Thymus (tissue), 11 donors: Measurements from ENCODE around the gene SYNE2. TPM values are rescaled to one million over a fixed set of nuclear protein-coding genes. Genes with fewer than 3 reads are reported as not detected.
"Not testable (repeated sequence)": the region's sequence is repeated elsewhere in the genome, so short reads cannot be mapped to it uniquely, and the experiment has no call there.

Experiments
- DNase-seq, 9 donors: peaks; one replicate each; pipeline ENCODE4 v3.0.0-alpha.2; 2013; ENCODE audit warnings: low spot score in 9 of 9, low read depth in 6 of 9, missing footprints in 1 of 9
- H3K27ac ChIP-seq, 2 donors: one replicate each; pipeline ENCODE4 v1.5.1; 2013; ENCODE audit warnings: control low read depth in 1 of 2, low read depth in 1 of 2, low read length in 1 of 2, mild to moderate bottlenecking in 1 of 2, moderate library complexity in 1 of 2
- H3K27me3 ChIP-seq, 2 donors: one replicate each; pipeline ENCODE4 v1.5.1; 2013; ENCODE audit warnings: low read length in 1 of 2; ENCODE audit not compliant: control insufficient read depth in 2 of 2, insufficient read depth in 1 of 2
- H3K36me3 ChIP-seq, 2 donors: one replicate each; pipeline ENCODE4 v1.5.1; 2013; ENCODE audit warnings: low read length in 1 of 2, mild to moderate bottlenecking in 1 of 2, moderate library complexity in 1 of 2; ENCODE audit not compliant: control insufficient read depth in 2 of 2, insufficient read depth in 2 of 2
- H3K4me1 ChIP-seq, 2 donors: one replicate each; pipeline ENCODE4 v1.5.1; 2013; ENCODE audit warnings: low read length in 2 of 2; ENCODE audit not compliant: control insufficient read depth in 2 of 2, insufficient read depth in 2 of 2
- H3K4me3 ChIP-seq, 2 donors: one replicate each; pipeline ENCODE4 v1.5.1; 2013; ENCODE audit warnings: low read length in 2 of 2, control low read depth in 1 of 2, mild to moderate bottlenecking in 1 of 2
- H3K9me3 ChIP-seq, 2 donors: one replicate each; pipeline ENCODE4 v1.5.1; 2013; ENCODE audit warnings: low read length in 1 of 2, mild to moderate bottlenecking in 1 of 2; ENCODE audit not compliant: control insufficient read depth in 2 of 2, insufficient read depth in 1 of 2
- WGBS: extraction: QIAGEN DNeasy Blood & Tissue Kit; methylation state at CpG from one replicate; pipeline ENCODE4 v1.1.7; 2013; 5-methylcytosine and 5-hydroxymethylcytosine counted together
- polyA plus RNA-seq: library from polyadenylated mRNA; stranded (reverse); fragments of 200-250 nt; gene quantifications from one replicate; pipeline ENCODE4 v1.2.3, GENCODE V29; 2013
- total RNA-seq: library from RNA; stranded (reverse); fragments of 120-200 nt; gene quantifications from one replicate; pipeline ENCODE4 v1.2.4, GENCODE V29; 2013
- donor health status: healthy.

Gene SYNE2
- total and polyA plus RNA-seq, 2 donors: 17.0 to 52.3 TPM

GRCh38 chr14:64158608-64159007 is 305.8 kb downstream of the SYNE2 start:
- Histone ChIP-seq H3K27ac (no peak overlapping the region), H3K9me3 (peaks cover 0 to 3% of the 10 kb centered on the region in 2 donors), H3K36me3 (peaks cover 8 to 17% of the 10 kb centered on the region in 2 donors), H3K4me3 (no peak overlapping the region), H3K27me3 (no peaks in the 10 kb centered on the region), H3K4me1 (no peaks in the 10 kb centered on the region)
- no peak for DNase-seq
- 97% methylated on average over 2 of the region's 2 CpGs for WGBS

- Histone ChIP-seq H3K27ac (no peak overlapping the region), H3K27me3 (no peaks in the 10 kb centered on the region), H3K9me3 (peaks cover 0 to 3% of the 10 kb centered on the region in 2 donors), H3K4me3 (no peak overlapping the region), H3K4me1 (no peaks in the 10 kb centered on the region), H3K36me3 (peaks cover 8 to 17% of the 10 kb centered on the region in 2 donors)
- WGBS: 95% methylated on average over 3 of the region's 3 CpGs
- DNase-seq: peak in 5 of 9 donors; percentile 5 to 29 (median 11)
These were observed 306.8 kb downstream of the SYNE2 start for GRCh38 chr14:64159588-64159987.

GRCh38 chr14:64170181-64170580 is 317.4 kb downstream of the SYNE2 start:
- Histone ChIP-seq H3K4me1 (no peaks in the 10 kb centered on the region), H3K27me3 (no peaks in the 10 kb centered on the region), H3K27ac (no peak overlapping the region), H3K4me3 (no peak overlapping the region), H3K9me3 (no peaks in the 10 kb centered on the region), H3K36me3 (peaks cover 17 to 37% of the 10 kb centered on the region in 2 donors)
- DNase-seq: no peak
- WGBS: over 99% methylated on average over 8 of the region's 8 CpGs

- Histone ChIP-seq H3K27me3 (no peaks in the 10 kb centered on the region), H3K4me1 (no peaks in the 10 kb centered on the region), H3K27ac (no peak overlapping the region), H3K36me3 (peaks cover 6 to 22% of the 10 kb centered on the region in 2 donors), H3K4me3 (no peak overlapping the region), H3K9me3 (no peaks in the 10 kb centered on the region)
- 100% methylated on average over 2 of the region's 2 CpGs for WGBS
- DNase-seq: no peak
These were observed 322.3 kb downstream of the SYNE2 start for GRCh38 chr14:64174922-64175782.

- Histone ChIP-seq H3K27me3 (no peaks in the 10 kb centered on the region), H3K36me3 (peaks cover 3 to 19% of the 10 kb centered on the region in 2 donors), H3K4me1 (no peaks in the 10 kb centered on the region), H3K9me3 (no peaks in the 10 kb centered on the region), H3K4me3 (no peak overlapping the region), H3K27ac (no peak overlapping the region)
- 98% methylated on average over 2 of the region's 2 CpGs for WGBS
- DNase-seq: no peak
These were observed 323.5 kb downstream of the SYNE2 start for GRCh38 chr14:64176330-64176729.

GRCh38 chr14:64178814-64179213 is 326.0 kb downstream of the SYNE2 start:
- H3K36me3 ChIP-seq: peaks cover 3 to 14% of the 10 kb centered on the region in 2 donors

GRCh38 chr14:64182908-64183307 is 330.1 kb downstream of the SYNE2 start:
- WGBS: 99% methylated on average over 40 of the region's 40 CpGs
- H3K27me3 ChIP-seq, H3K4me3 ChIP-seq, H3K4me1 ChIP-seq, H3K9me3 ChIP-seq, DNase-seq, H3K27ac ChIP-seq: not testable (repeated sequence)
- peaks cover 7 to 16% of the 10 kb centered on the region in 2 donors for H3K36me3 ChIP-seq

More at GRCh38 chr14:64178814-64179213, 326.0 kb downstream of the SYNE2 start:
- Histone ChIP-seq H3K27me3 (no peaks in the 10 kb centered on the region), H3K27ac (no peak overlapping the region), H3K9me3 (no peaks in the 10 kb centered on the region), H3K4me1 (no peaks in the 10 kb centered on the region), H3K4me3 (no peak overlapping the region)
- WGBS: 99% methylated on average over 3 of the region's 3 CpGs
- DNase-seq: no peak

GRCh38 chr14:64184103-64184729 is 331.4 kb downstream of the SYNE2 start:
- no peaks in the 10 kb centered on the region for H3K27me3 ChIP-seq
- no peak overlapping the region for H3K27ac ChIP-seq
- H3K36me3 ChIP-seq: peaks cover 7 to 14% of the 10 kb centered on the region in 2 donors
- no peak for DNase-seq
- H3K4me1 ChIP-seq: no peaks in the 10 kb centered on the region
- 97% methylated on average over 7 of the region's 7 CpGs for WGBS
- no peaks in the 10 kb centered on the region for H3K9me3 ChIP-seq
- no peak overlapping the region for H3K4me3 ChIP-seq

GRCh38 chr14:64185184-64185583 is 332.4 kb downstream of the SYNE2 start:
- no peaks in the 10 kb centered on the region for H3K9me3 ChIP-seq
- 95% methylated on average over 1 of the region's 1 CpG for WGBS
- no peaks in the 10 kb centered on the region for H3K4me1 ChIP-seq
- H3K27me3 ChIP-seq: no peaks in the 10 kb centered on the region
- no peak for DNase-seq
- H3K27ac ChIP-seq: no peak overlapping the region
- no peak overlapping the region for H3K4me3 ChIP-seq
- H3K36me3 ChIP-seq: peaks cover 7 to 22% of the 10 kb centered on the region in 2 donors
